HG02798 (cell line): Measurements from ENCODE around the gene CELSR3.

Source experiments
- ATAC-seq: cut with Tn5 transposase; IDR thresholded peaks from one replicate; pipeline ENCODE4 v1.9.1; 2021; ENCODE audit warnings: mild to moderate bottlenecking; ENCODE audit not compliant: unreplicated experiment, poor library complexity

Gene CELSR3

GRCh38 chr3:48588230-48588629 lies 74.5 kb downstream of the CELSR3 start:
- ATAC-seq = no peak

GRCh38 chr3:48587686-48588085 lies 75.0 kb downstream of the CELSR3 start:
- no peak for ATAC-seq
